SK-N-SH treated with all-trans-retinoic acid at 6 μM for 48 hours (cell line): ENCODE measurements around the gene TNS1.

ENCODE experiments used
- ATAC-seq: fragments of 200-7000 bp; cut with Tn5 transposase; 3 replicates; pipeline ENCODE4 v1.9.1; 2020; ENCODE audit warnings: mild to moderate bottlenecking, moderate library complexity
- BACH2 ChIP-seq: fragments of 250-450 bp; sonication (Bioruptor Pico); IDR thresholded peaks from 2 replicates; pipeline ENCODE4 v1.9.0; 2021; ENCODE audit warnings: mild to moderate bottlenecking, borderline replicate concordance
- CREB5 ChIP-seq: fragments of 250-450 bp; sonication (Bioruptor Pico); IDR thresholded peaks from 2 replicates; pipeline ENCODE4 v1.5.1; 2020; ENCODE audit warnings: low read depth, mild to moderate bottlenecking, moderate library complexity
- CSDC2 ChIP-seq: fragments of 250-450 bp; sonication (Bioruptor Pico); IDR thresholded peaks from 2 replicates; pipeline ENCODE4 v1.5.0; 2020; ENCODE audit warnings: mild to moderate bottlenecking, moderate library complexity
- ESRRG ChIP-seq: fragments of 250-450 bp; sonication (Bioruptor Pico); IDR thresholded peaks from 2 replicates; pipeline ENCODE4 v1.6.1; 2021; ENCODE audit warnings: mild to moderate bottlenecking
- GLIS3 ChIP-seq: fragments of 250-450 bp; sonication (Bioruptor Pico); IDR thresholded peaks from 2 replicates; pipeline ENCODE4 v1.5.0; 2020; ENCODE audit warnings: mild to moderate bottlenecking, moderate library complexity
- ISL1 ChIP-seq: fragments of 250-450 bp; sonication (Bioruptor Pico); IDR thresholded peaks from 2 replicates; pipeline ENCODE4 v2.1.2; 2022; ENCODE audit warnings: mild to moderate bottlenecking, moderate library complexity
- OSR1 ChIP-seq: fragments of 250-450 bp; sonication (Bioruptor Pico); IDR thresholded peaks from 2 replicates; pipeline ENCODE4 v1.8.0; 2022; ENCODE audit warnings: moderate library complexity, mild to moderate bottlenecking, inconsistent platforms
- PPARA ChIP-seq: fragments of 250-450 bp; sonication (Bioruptor Pico); IDR thresholded peaks from 2 replicates; pipeline ENCODE4 v1.5.0; 2020; ENCODE audit warnings: mild to moderate bottlenecking, borderline replicate concordance
- RARB ChIP-seq: fragments of 250-450 bp; sonication (Bioruptor Pico); IDR thresholded peaks from 2 replicates; pipeline ENCODE4 v1.8.0; 2021; ENCODE audit warnings: mild to moderate bottlenecking, moderate library complexity
- SNAI2 ChIP-seq: fragments of 250-450 bp; sonication (Bioruptor Pico); IDR thresholded peaks from 2 replicates; pipeline ENCODE4 v1.5.0; 2020; ENCODE audit warnings: mild to moderate bottlenecking, moderate library complexity
- TCF4 ChIP-seq: fragments of 250-450 bp; sonication (Bioruptor Pico); IDR thresholded peaks from 2 replicates; pipeline ENCODE4 v1.8.0; 2021; ENCODE audit warnings: mild to moderate bottlenecking, moderate library complexity, borderline replicate concordance
- TOX ChIP-seq: fragments of 250-450 bp; sonication (Bioruptor Pico); IDR thresholded peaks from 2 replicates; pipeline ENCODE4 v1.8.0; 2021; ENCODE audit warnings: mild to moderate bottlenecking, moderate library complexity, borderline replicate concordance
- TSHZ2 ChIP-seq: fragments of 250-450 bp; sonication (Bioruptor Pico); IDR thresholded peaks from 2 replicates; pipeline ENCODE4 v1.5.0; 2020; ENCODE audit warnings: mild to moderate bottlenecking, moderate library complexity
- ZC3H10 ChIP-seq: fragments of 250-450 bp; sonication (Bioruptor Pico); IDR thresholded peaks from 2 replicates; pipeline ENCODE4 v1.5.1; 2021; ENCODE audit warnings: mild to moderate bottlenecking, moderate library complexity
- ZFP3 ChIP-seq: fragments of 250-450 bp; sonication (Bioruptor Pico); IDR thresholded peaks from 2 replicates; pipeline ENCODE4 v1.5.0; 2020; ENCODE audit warnings: mild to moderate bottlenecking, moderate library complexity
- ZFP30 ChIP-seq: fragments of 450-650 bp; formaldehyde crosslinking; IDR thresholded peaks from 2 replicates; pipeline ENCODE4 v1.5.0; 2022; ENCODE audit warnings: mild to moderate bottlenecking, moderate library complexity
- ZNF565 ChIP-seq: fragments of 450-650 bp; formaldehyde crosslinking; conservative IDR thresholded peaks from 2 replicates; pipeline ENCODE4 v1.5.0; 2020; ENCODE audit warnings: low read depth, mild to moderate bottlenecking, moderate library complexity
- ZNF70 ChIP-seq: fragments of 450-650 bp; formaldehyde crosslinking; IDR thresholded peaks from 2 replicates; pipeline ENCODE4 v1.5.0; 2020; ENCODE audit warnings: mild to moderate bottlenecking, moderate library complexity
- ZNF8 ChIP-seq: fragments of 450-650 bp; formaldehyde crosslinking; IDR thresholded peaks from 2 replicates; pipeline ENCODE4 v1.5.0; 2020; ENCODE audit warnings: mild to moderate bottlenecking, moderate library complexity
- TF ChIP-seq, protein P1 (sequence below): fragments of 250-450 bp; sonication (Bioruptor Pico); IDR thresholded peaks from 2 replicates; pipeline ENCODE4 v1.8.0; 2021; ENCODE audit warnings: low read depth, mild to moderate bottlenecking, moderate library complexity, borderline replicate concordance
- TF ChIP-seq, protein P2 (sequence below): fragments of 250-450 bp; sonication (Bioruptor Pico); IDR thresholded peaks from 2 replicates; pipeline ENCODE4 v1.8.0; 2020; ENCODE audit warnings: mild to moderate bottlenecking, moderate library complexity, borderline replicate concordance

TNS1 gene

DNA sequence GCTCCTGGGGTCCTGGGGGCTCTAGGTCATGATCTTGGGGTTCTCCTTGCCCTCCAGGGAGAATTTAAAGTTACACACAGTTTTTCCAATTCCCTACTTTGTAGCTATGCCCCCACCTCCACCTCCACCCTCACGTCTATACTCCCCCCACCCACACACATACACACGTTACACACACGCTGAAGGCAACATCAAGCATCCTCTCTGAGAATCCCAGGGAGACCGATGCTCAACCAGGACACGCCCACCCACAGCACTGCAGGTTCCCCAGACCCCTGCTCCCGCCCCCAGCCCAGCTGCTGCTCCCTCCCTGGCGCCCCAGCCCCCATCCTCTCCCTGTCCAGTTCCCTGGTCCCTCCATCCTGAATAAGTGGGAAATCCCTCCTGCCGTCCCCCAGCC lies 6.4 kb upstream of the TNS1 start (continued):
- TF ChIP-seq ZNF70 (CRISPR knock-in tag) (no peak), ZFP30 (CRISPR knock-in tag) (no peak), CREB5 (CRISPR knock-in tag) (no peak), CSDC2 (no peak), ZFP3 (CRISPR knock-in tag) (no peak), ISL1 (CRISPR knock-in tag) (no peak), ZC3H10 (CRISPR knock-in tag) (no peak), GLIS3 (CRISPR knock-in tag) (no peak), TCF4 (CRISPR knock-in tag) (no peak), PPARA (CRISPR knock-in tag) (no peak), OSR1 (no peak)

GRCh38 chr2:218008060-218009040 lies 5.6 kb upstream of the TNS1 start:
- ATAC-seq: peak; percentile 31
- no peak for TF ChIP-seq ZFP3 (CRISPR knock-in tag)
- TF ChIP-seq ZNF8: no peak
- no peak for TF ChIP-seq TSHZ2
- no peak for TF ChIP-seq ZNF565 (CRISPR knock-in tag)
- TF ChIP-seq RARB (CRISPR knock-in tag): no peak
- TF ChIP-seq, protein P1, sequence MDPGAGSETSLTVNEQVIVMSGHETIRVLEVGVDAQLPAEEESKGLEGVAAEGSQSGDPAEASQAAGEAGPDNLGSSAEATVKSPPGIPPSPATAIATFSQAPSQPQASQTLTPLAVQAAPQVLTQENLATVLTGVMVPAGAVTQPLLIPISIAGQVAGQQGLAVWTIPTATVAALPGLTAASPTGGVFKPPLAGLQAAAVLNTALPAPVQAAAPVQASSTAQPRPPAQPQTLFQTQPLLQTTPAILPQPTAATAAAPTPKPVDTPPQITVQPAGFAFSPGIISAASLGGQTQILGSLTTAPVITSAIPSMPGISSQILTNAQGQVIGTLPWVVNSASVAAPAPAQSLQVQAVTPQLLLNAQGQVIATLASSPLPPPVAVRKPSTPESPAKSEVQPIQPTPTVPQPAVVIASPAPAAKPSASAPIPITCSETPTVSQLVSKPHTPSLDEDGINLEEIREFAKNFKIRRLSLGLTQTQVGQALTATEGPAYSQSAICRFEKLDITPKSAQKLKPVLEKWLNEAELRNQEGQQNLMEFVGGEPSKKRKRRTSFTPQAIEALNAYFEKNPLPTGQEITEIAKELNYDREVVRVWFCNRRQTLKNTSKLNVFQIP (CRISPR knock-in tag): no peak
- TF ChIP-seq ZNF70 (CRISPR knock-in tag): no peak
- TF ChIP-seq ISL1 (CRISPR knock-in tag): no peak
- TF ChIP-seq SNAI2: no peak
- no peak for TF ChIP-seq ESRRG (CRISPR knock-in tag)
- TF ChIP-seq TOX: no peak
- TF ChIP-seq, protein P2, sequence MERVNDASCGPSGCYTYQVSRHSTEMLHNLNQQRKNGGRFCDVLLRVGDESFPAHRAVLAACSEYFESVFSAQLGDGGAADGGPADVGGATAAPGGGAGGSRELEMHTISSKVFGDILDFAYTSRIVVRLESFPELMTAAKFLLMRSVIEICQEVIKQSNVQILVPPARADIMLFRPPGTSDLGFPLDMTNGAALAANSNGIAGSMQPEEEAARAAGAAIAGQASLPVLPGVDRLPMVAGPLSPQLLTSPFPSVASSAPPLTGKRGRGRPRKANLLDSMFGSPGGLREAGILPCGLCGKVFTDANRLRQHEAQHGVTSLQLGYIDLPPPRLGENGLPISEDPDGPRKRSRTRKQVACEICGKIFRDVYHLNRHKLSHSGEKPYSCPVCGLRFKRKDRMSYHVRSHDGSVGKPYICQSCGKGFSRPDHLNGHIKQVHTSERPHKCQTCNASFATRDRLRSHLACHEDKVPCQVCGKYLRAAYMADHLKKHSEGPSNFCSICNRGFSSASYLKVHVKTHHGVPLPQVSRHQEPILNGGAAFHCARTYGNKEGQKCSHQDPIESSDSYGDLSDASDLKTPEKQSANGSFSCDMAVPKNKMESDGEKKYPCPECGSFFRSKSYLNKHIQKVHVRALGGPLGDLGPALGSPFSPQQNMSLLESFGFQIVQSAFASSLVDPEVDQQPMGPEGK (CRISPR knock-in tag): no peak
- no peak for TF ChIP-seq ZC3H10 (CRISPR knock-in tag)
- TF ChIP-seq, all 23 proteins: peak for 0

DNA sequence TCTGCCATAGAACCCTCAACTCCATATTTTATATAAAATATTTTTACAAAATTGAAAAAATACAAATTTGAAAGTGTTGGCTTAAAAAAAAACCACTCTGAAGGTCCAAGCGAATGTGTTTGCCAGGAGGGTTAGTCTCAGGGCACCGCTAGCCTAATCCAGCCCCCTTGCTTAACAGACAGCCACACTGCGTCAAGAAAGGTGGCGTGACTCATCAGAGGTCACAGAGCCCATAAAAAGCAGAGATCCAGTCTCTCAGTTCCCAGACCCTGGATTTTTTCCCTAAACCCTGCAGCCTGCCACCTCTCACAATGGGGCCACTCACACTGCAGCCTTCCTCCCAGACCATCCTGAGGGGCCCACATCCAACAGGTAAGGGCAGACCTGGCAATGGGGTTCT lies 3.9 kb upstream of the TNS1 start:
- TF ChIP-seq TCF4 (CRISPR knock-in tag) (no peak), ZC3H10 (CRISPR knock-in tag) (no peak), ZNF70 (CRISPR knock-in tag) (no peak), PPARA (CRISPR knock-in tag) (no peak), SNAI2 (no peak), BACH2 (CRISPR knock-in tag) (no peak), ESRRG (CRISPR knock-in tag) (no peak), ZNF565 (CRISPR knock-in tag) (no peak)
- TF ChIP-seq, protein P1 (CRISPR knock-in tag): no peak
- TF ChIP-seq, all 23 proteins: peak for 0
- ATAC-seq: no peak
